HEK293 (cell line): ENCODE data around the gene TWIST2.

Source experiments
- CTCF ChIA-PET: fragments of 350-600 bp; formaldehyde crosslinking; extraction: SDS; loops from one replicate; lab custom pipeline; 2021; ENCODE audit warnings: antibody characterized with exemption; lab: Yijun Ruan, JAX
- POLR2A ChIA-PET: fragments of 300-600 bp; formaldehyde crosslinking; extraction: SDS; loops from one replicate; lab custom pipeline; 2020; ENCODE audit warnings: antibody characterized with exemption, inconsistent platforms; lab: Yijun Ruan, JAX
- H3K27ac ChIP-seq: fragments of 200-500 bp; sonication (Bioruptor generic); 2 replicates; pipeline ENCODE4 v1.5.1; 2014; ENCODE audit warnings: low read depth, low read length, control low read depth, inconsistent platforms; ENCODE audit errors: extremely low read depth
- H3K36me3 ChIP-seq, 2 experiments: fragments of 200-500 bp in 1 of 2; sonication (Bioruptor generic) in 1 of 2; 1 replicate in 1 of 2; 2 replicates in 1 of 2; pipeline ENCODE4 v1.5.1; 2014 to 2017; ENCODE audit warnings: inconsistent platforms in 2 of 2, low read length in 2 of 2; ENCODE audit not compliant: control insufficient read depth in 2 of 2, insufficient read depth in 1 of 2
- H3K4me1 ChIP-seq: fragments of 200-500 bp; sonication (Bioruptor generic); 2 replicates; pipeline ENCODE4 v1.5.1; 2014; ENCODE audit warnings: mild to moderate bottlenecking, low read length, inconsistent platforms; ENCODE audit not compliant: control insufficient read depth, insufficient read depth
- H3K4me3 ChIP-seq: 2 replicates; pipeline ENCODE4 v1.5.1; 2011; ENCODE audit warnings: low read depth, mild to moderate bottlenecking, control low read depth, low read length, moderate library complexity
- H3K9me3 ChIP-seq: fragments of 200-500 bp; sonication (Bioruptor generic); 2 replicates; pipeline ENCODE4 v1.5.1; 2014; ENCODE audit warnings: low read depth, low read length, inconsistent platforms; ENCODE audit not compliant: control insufficient read depth, insufficient read depth
- ATF2 ChIP-seq: fragments of 450-650 bp; formaldehyde crosslinking; IDR thresholded peaks from 2 replicates; pipeline ENCODE4 v1.5.1; 2016; ENCODE audit warnings: missing biosample characterization, missing genetic modification characterization, low read depth
- BCL6B ChIP-seq: fragments of 450-650 bp; formaldehyde crosslinking; IDR thresholded peaks from 2 replicates; pipeline ENCODE4 v1.5.1; 2017; ENCODE audit warnings: missing biosample characterization, missing genetic modification characterization
- GLIS2 ChIP-seq: fragments of 450-650 bp; formaldehyde crosslinking; IDR thresholded peaks from 2 replicates; pipeline ENCODE4 v1.5.1; 2016; ENCODE audit warnings: missing biosample characterization, missing genetic modification characterization
- KLF1 ChIP-seq: fragments of 450-650 bp; formaldehyde crosslinking; IDR thresholded peaks from 2 replicates; pipeline ENCODE4 v1.5.1; 2016; ENCODE audit warnings: missing biosample characterization, missing genetic modification characterization
- KLF17 ChIP-seq: fragments of 450-650 bp; formaldehyde crosslinking; IDR thresholded peaks from 2 replicates; pipeline ENCODE4 v1.5.1; 2016; ENCODE audit warnings: missing biosample characterization, missing genetic modification characterization
- YY2 ChIP-seq: fragments of 450-650 bp; formaldehyde crosslinking; IDR thresholded peaks from 2 replicates; pipeline ENCODE4 v1.5.1; 2016; ENCODE audit warnings: missing biosample characterization, missing genetic modification characterization
- ZBTB21 ChIP-seq: fragments of 450-650 bp; formaldehyde crosslinking; IDR thresholded peaks from 2 replicates; pipeline ENCODE4 v1.5.1; 2017; ENCODE audit warnings: missing biosample characterization, missing genetic modification characterization
- ZNF114 ChIP-seq: fragments of 450-650 bp; formaldehyde crosslinking; IDR thresholded peaks from 2 replicates; pipeline ENCODE4 v1.5.0; 2017; ENCODE audit warnings: missing biosample characterization, missing genetic modification characterization
- ZNF132 ChIP-seq: fragments of 450-650 bp; formaldehyde crosslinking; IDR thresholded peaks from 2 replicates; pipeline ENCODE4 v1.5.1; 2017; ENCODE audit warnings: missing biosample characterization, missing genetic modification characterization, borderline replicate concordance
- ZNF26 ChIP-seq: fragments of 450-650 bp; formaldehyde crosslinking; IDR thresholded peaks from 2 replicates; pipeline ENCODE4 v1.5.1; 2016; ENCODE audit warnings: missing biosample characterization, missing genetic modification characterization
- ZNF37A ChIP-seq: fragments of 450-650 bp; IDR thresholded peaks from 2 replicates; pipeline ENCODE4 v1.5.1; 2018; ENCODE audit warnings: missing biosample characterization, missing genetic modification characterization
- ZNF518A ChIP-seq: fragments of 450-650 bp; formaldehyde crosslinking; conservative IDR thresholded peaks from 2 replicates; pipeline ENCODE4 v1.5.1; 2016; ENCODE audit warnings: low read depth, missing biosample characterization, missing genetic modification characterization
- ZNF521 ChIP-seq: fragments of 450-650 bp; formaldehyde crosslinking; IDR thresholded peaks from 2 replicates; pipeline ENCODE4 v1.5.1; 2017; ENCODE audit warnings: missing biosample characterization, mild to moderate bottlenecking, missing genetic modification characterization
- ZNF560 ChIP-seq: fragments of 450-650 bp; formaldehyde crosslinking; IDR thresholded peaks from 2 replicates; pipeline ENCODE4 v1.5.1; 2017; ENCODE audit warnings: missing biosample characterization, missing genetic modification characterization, borderline replicate concordance
- ZNF658 ChIP-seq: fragments of 450-650 bp; formaldehyde crosslinking; IDR thresholded peaks from 2 replicates; pipeline ENCODE4; 2016; ENCODE audit warnings: missing biosample characterization, missing genetic modification characterization
- ZNF707 ChIP-seq: fragments of 450-650 bp; formaldehyde crosslinking; IDR thresholded peaks from 2 replicates; pipeline ENCODE4 v1.5.1; 2016; ENCODE audit warnings: missing biosample characterization, missing genetic modification characterization
- ZNF785 ChIP-seq: fragments of 450-650 bp; formaldehyde crosslinking; IDR thresholded peaks from 2 replicates; pipeline ENCODE4 v1.5.1; 2016; ENCODE audit warnings: missing biosample characterization, missing genetic modification characterization

Gene TWIST2

GRCh38 chr2:238924796-238925195 is 76.9 kb downstream of the TWIST2 start (continued):
- no peak for TF ChIP-seq ZNF518A (tag by site-specific recombination)
- TF ChIP-seq ZNF785 = no peak
- TF ChIP-seq ZNF560 (tag by site-specific recombination) = no peak
- no peak for TF ChIP-seq ZNF658 (tag by site-specific recombination)
- no peak for TF ChIP-seq ZNF521

GRCh38 chr2:238925281-238925680 is 77.4 kb downstream of the TWIST2 start:
- TF ChIP-seq ZNF26 (tag by site-specific recombination) (no peak), KLF1 (tag by site-specific recombination) (no peak), GLIS2 (tag by site-specific recombination) (no peak)
- Histone ChIP-seq H3K9me3 (no peaks in the 10 kb centered on the region), H3K4me1 (no peaks in the 10 kb centered on the region), H3K4me3 (no peak overlapping the region), H3K27ac (no peak overlapping the region), H3K36me3 (no peaks in the 10 kb centered on the region)
- ChIA-PET POLR2A (no interaction called here), CTCF (interaction anchor here (0.7 kb wide), 1 partner anchor 554 kb away, joined by 3 read pairs; no protein-coding TSS in a partner anchor)

- CTCF ChIA-PET = interaction anchor here (0.7 kb wide), 1 partner anchor 647 kb away, joined by 3 read pairs; no protein-coding TSS in a partner anchor
Observed at GRCh38 chr2:238925816-238926521, 78.1 kb downstream of the TWIST2 start.

GRCh38 chr2:238926761-238927611 is 79.1 kb downstream of the TWIST2 start:
- Histone ChIP-seq H3K4me1 (no peaks in the 10 kb centered on the region), H3K36me3 (no peaks in the 10 kb centered on the region), H3K27ac (no peak overlapping the region), H3K4me3 (no peak overlapping the region), H3K9me3 (no peaks in the 10 kb centered on the region)
- CTCF ChIA-PET = interaction anchor here (0.7 kb wide), 1 partner anchor 648 kb away, joined by 3 read pairs; no protein-coding TSS in a partner anchor
- POLR2A ChIA-PET = no interaction called here
- no peak for TF ChIP-seq ZNF707
- TF ChIP-seq YY2 (tag by site-specific recombination) = no peak
- no peak for TF ChIP-seq KLF17 (tag by site-specific recombination)
- no peak for TF ChIP-seq BCL6B
- no peak for TF ChIP-seq ZBTB21
- no peak for TF ChIP-seq ATF2 (tag by site-specific recombination)
- no peak for TF ChIP-seq ZNF132 (tag by site-specific recombination)
- no peak for TF ChIP-seq ZNF114 (tag by site-specific recombination)

More at GRCh38 chr2:238925816-238926521, 78.1 kb downstream of the TWIST2 start:
- Histone ChIP-seq H3K9me3 (no peaks in the 10 kb centered on the region), H3K27ac (no peak overlapping the region), H3K36me3 (no peaks in the 10 kb centered on the region), H3K4me1 (no peaks in the 10 kb centered on the region)
- no peak for TF ChIP-seq ZNF37A (tag by site-specific recombination)
- TF ChIP-seq, all 188 proteins: peak for 0
- POLR2A ChIA-PET = no interaction called here
- no peak overlapping the region for H3K4me3 ChIP-seq
